AG20443 (cell line): ENCODE measurements around the gene SPINK5.

Experiments
- DNase-seq: peaks from one replicate; pipeline ENCODE4 v3.0.0; 2012; ENCODE audit warnings: low spot score, mixed read lengths

Gene SPINK5

DNA sequence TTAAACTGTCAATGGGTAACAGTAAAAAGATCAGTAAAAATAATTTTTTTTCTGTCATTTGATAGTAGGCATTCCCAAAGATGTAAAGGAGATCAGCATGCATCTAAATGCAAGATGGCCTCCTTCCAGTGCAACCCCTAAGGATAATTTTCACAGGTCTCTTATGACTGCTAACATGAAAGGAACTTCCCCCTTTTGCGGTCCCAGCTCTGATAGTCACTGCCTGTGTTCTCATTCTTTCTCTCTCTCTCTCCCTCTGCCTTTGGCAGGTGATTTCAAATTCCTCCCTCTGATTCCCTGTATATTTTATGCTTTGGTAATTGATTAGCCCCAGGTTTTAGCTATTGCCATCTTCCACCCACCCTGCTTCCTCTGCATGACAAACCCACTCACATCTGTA lies 113.4 kb downstream of the SPINK5 start:
- DNase-seq = no peak

GRCh38 chr5:148179234-148179824 lies 115.5 kb downstream of the SPINK5 start:
- peak; percentile 11 for DNase-seq

GRCh38 chr5:148186248-148187003 lies 122.6 kb downstream of the SPINK5 start:
- DNase-seq = peak; percentile 9
